NCI-H524 (cell line): ENCODE measurements around the gene PCDHB6.
"Not testable (repeated sequence)": the region's sequence is repeated elsewhere in the genome, so short reads cannot be mapped to it uniquely, and the experiment has no call there.

ENCODE experiments used
- DNase-seq, 2 experiments: peaks; one replicate each; lab custom pipeline; 2025; lab: John Stamatoyannopoulos, UW

The PCDHB6 gene

DNA sequence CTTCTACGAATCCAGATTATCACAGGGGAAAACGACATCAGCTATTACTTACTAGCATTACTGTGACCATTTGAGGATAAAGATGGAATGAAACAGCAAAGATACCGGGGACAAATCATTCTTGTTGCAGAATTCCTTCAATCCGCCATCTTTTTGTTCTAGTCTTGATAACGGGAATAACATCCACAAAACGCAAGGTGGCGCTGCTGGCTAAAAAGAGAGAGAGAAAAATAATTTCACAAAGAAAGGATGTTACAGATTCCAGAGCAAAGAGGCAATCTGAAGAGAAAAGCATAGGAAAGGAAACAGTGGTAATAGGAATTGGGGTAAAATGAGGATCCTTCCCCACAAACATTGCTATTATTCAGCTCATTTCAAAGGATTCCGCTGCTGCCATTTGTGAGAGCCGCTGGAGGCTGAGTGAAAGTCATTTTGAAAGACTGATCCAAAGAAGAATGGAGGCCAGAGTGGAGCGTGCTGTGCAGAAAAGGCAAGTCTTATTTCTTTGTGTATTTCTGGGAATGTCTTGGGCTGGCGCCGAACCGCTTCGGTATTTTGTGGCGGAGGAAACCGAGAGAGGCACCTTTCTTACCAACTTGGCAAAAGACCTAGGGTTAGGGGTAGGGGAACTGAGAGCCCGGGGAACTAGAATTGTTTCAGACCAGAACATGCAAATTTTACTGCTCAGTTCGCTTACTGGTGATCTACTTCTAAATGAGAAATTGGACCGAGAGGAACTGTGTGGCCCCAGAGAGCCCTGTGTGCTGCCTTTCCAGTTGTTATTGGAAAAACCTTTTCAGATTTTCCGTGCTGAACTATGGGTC is 22.7 kb downstream of the PCDHB6 start, which contains the start of gene PCDHB7:
Gene PCDHB7, plus strand, starts transcription at position 264 of the 824 bp plus-strand sequence. Its CDS starts 192 bp downstream, at position 456.
- peak; percentile 5 to 19 for DNase-seq

DNA sequence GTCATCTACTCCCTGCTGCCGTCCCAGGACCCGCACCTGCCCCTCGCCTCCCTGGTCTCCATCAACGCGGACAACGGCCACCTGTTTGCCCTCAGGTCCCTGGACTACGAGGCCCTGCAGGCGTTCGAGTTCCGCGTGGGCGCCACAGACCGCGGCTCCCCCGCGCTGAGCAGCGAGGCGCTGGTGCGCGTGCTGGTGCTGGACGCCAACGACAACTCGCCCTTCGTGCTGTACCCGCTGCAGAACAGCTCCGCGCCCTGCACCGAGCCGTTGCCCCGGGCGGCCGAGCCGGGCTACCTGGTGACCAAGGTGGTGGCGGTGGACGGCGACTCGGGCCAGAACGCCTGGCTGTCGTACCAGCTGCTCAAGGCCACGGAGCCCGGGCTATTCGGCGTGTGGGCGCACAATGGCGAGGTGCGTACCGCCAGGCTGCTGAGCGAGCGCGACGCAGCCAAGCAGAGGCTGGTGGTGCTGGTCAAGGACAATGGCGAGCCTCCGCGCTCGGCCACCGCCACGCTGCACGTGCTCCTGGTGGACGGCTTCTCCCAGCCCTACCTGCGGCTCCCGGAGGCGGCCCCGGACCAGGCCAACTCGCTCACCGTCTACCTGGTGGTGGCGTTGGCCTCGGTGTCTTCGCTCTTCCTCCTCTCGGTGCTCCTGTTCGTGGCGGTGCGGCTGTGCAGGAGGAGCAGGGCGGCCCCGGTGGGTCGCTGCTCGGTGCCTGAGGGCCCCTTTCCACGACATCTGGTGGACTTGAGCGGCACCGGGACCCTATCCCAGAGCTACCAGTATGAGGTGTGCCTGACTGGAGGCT is 24.6 kb downstream of the PCDHB6 start:
- DNase-seq = not testable (repeated sequence)

DNA sequence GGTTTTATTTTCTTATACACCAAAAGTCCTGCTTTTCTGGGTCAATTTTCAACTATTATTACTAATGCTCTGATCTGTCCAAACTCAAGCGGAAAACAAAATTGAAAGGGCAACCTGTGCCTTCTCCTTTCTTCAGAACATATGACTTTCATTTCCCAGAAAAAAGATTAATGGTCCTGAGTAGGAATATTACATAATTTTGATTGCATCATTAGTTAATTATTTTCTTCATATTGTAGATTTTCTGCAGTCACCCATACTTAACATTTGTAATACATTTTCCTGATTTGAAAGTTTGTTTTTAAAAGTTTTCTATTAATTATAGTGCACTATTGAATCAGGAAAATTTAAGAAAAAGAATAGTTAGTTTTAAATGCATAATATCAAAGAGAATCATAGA is 26.1 kb downstream of the PCDHB6 start:
- DNase-seq = no peak

DNA sequence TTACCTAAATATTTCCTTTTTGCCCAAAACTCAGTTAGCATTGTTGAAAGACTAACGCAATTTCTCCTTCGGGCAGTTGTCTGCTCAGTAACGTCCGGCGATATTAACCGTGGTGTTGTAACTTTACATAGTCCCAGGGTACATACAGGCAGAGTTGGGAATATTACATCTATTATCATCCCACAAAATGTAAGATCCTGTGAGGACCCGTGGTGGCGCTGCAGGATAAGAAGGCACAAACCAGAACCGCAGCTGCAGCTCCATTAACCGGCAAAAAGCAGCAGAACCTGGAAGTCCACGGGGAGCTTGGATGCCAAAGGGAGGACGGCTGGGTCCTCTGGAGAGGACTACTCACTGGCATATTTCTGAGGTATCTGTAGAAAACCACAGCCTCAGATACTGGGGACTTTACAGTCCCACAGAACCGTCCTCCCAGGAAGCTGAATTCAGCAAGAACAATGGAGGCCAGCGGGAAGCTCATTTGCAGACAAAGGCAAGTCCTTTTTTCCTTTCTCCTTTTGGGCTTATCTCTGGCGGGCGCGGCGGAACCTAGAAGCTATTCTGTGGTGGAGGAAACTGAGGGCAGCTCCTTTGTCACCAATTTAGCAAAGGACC is 27.8 kb downstream of the PCDHB6 start, which contains the start of gene PCDHB8:
Gene PCDHB8, plus strand, starts transcription at position 214 of the 615 bp plus-strand sequence. Its CDS starts 245 bp downstream, at position 459.
- peak in 1 of 2 experiments; percentile 4 for DNase-seq

DNA sequence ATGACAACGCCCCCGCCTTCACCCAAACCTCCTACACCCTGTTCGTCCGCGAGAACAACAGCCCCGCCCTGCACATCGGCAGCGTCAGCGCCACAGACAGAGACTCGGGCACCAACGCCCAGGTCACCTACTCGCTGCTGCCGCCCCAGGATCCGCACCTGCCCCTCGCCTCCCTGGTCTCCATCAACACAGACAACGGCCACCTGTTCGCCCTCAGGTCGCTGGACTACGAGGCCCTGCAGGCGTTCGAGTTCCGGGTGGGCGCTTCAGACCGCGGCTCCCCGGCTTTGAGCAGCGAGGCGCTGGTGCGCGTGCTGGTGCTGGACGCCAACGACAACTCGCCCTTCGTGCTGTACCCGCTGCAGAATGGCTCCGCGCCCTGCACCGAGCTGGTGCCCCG is 29.5 kb downstream of the PCDHB6 start:
- not testable (repeated sequence) for DNase-seq

DNA sequence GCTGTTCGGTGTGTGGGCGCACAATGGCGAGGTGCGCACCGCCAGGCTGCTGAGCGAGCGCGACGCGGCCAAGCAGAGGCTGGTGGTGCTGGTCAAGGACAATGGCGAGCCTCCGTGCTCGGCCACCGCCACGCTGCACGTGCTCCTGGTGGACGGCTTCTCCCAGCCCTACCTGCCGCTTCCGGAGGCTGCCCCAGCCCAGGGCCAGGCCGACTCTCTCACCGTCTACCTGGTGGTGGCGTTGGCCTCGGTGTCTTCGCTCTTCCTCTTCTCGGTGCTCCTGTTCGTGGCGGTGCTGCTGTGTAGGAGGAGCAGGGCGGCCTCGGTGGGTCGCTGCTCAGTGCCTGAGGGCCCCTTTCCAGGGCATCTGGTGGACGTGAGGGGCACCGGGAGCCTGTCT is 30.0 kb downstream of the PCDHB6 start:
- not testable (repeated sequence) for DNase-seq

DNA sequence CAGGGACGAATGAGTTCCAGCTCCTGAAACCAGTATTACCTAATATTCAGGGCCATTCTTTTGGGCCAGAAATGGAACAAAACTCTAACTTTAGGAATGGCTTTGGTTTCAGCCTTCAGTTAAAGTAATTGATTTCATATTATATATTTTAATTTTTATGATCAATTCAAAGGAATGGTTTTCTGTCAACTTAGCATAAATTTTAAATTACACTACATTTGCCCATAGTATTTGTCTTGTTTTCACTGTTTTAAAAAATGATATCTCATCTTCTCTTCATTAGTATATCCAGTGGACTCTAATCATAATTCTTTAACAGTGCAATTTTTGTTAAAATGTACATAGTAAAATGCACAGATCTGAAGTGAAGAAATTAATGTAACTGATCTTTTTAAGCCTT is 30.5 kb downstream of the PCDHB6 start:
- DNase-seq = no peak

DNA sequence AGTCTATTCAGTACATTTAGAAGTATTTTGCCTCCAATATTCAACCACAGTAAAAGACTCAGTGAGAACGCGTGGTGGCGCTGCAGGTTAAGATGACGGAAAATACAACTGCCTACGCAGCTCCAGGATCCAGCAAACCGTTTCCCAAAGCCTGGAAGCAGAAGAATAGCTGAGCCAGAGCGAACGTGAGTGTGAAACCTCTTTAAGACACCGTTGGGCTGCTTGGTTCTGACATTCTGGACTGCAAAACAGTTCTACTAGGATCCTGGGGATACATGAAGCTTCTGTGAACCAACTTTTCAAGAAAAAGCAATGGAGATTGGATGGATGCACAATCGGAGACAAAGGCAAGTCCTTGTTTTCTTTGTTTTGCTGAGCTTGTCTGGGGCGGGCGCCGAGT is 32.4 kb downstream of the PCDHB6 start, which contains the start of gene PCDHB16:
Gene PCDHB16, plus strand, starts transcription at position 140 of the 400 bp plus-strand sequence. Its CDS starts 173 bp downstream, at position 313.
- DNase-seq = peak in 1 of 2 experiments; percentile 23

DNA sequence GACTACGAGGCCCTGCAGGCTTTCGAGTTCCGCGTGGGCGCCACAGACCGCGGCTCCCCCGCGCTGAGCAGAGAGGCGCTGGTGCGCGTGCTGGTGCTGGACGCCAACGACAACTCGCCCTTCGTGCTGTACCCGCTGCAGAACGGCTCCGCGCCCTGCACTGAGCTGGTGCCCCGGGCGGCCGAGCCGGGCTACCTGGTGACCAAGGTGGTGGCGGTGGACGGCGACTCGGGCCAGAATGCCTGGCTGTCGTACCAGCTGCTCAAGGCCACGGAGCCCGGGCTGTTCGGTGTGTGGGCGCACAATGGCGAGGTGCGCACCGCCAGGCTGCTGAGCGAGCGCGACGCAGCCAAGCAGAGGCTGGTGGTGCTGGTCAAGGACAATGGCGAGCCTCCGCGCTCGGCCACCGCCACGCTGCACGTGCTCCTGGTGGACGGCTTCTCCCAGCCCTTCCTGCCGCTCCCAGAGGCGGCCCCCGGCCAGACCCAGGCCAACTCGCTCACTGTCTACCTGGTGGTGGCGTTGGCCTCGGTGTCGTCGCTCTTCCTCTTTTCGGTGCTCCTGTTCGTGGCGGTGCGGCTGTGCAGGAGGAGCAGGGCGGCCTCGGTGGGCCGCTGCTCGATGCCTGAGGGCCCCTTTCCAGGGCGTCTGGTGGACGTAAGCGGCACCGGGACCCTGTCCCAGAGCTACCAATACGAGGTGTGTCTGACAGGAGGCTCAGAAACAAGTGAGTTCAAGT is 34.4 kb downstream of the PCDHB6 start:
- not testable (repeated sequence) for DNase-seq

DNA sequence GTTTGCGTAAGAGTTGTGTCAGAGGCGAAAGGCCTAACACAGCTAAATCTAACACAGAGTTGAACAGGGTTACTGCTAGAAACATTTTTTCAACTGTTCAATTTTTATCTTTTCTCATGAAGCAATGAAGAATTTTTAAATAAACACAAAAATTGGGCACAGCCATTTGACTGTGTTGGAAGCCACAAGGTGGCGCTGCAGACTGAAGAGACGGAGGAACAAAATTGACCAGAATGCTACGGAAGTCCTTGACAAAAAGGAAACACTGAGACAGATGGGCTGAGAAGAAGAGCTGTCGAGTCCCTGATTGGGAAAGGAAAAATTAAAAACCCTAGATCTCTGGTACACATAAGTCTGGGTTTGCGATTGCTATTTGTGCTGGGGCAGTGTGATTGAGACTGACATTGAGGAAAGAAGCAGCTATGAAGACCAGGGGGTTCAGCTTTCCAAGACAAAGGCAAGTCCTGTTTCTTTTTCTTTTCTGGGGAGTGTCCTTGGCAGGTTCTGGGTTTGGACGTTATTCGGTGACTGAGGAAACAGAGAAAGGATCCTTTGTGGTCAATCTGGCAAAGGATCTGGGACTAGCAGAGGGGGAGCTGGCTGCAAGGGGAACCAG is 37.1 kb downstream of the PCDHB6 start, which contains the start of gene PCDHB9:
Gene PCDHB9, plus strand, starts transcription at position 265 of the 616 bp plus-strand sequence. Its CDS starts 158 bp downstream, at position 423.
- DNase-seq = peak; percentile 71 to 81

DNA sequence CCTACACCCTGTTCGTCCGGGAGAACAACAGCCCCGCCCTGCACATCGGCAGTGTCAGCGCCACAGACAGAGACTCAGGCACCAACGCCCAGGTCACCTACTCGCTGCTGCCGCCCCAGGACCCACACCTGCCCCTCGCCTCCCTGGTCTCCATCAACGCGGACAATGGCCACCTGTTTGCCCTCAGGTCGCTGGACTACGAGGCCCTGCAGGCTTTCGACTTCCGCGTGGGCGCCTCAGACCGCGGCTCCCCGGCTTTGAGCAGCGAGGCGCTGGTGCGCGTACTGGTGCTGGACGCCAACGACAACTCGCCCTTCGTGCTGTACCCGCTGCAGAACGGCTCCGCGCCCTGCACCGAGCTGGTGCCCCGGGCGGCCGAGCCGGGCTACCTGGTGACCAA is 38.8 kb downstream of the PCDHB6 start:
- DNase-seq = not testable (repeated sequence)

DNA sequence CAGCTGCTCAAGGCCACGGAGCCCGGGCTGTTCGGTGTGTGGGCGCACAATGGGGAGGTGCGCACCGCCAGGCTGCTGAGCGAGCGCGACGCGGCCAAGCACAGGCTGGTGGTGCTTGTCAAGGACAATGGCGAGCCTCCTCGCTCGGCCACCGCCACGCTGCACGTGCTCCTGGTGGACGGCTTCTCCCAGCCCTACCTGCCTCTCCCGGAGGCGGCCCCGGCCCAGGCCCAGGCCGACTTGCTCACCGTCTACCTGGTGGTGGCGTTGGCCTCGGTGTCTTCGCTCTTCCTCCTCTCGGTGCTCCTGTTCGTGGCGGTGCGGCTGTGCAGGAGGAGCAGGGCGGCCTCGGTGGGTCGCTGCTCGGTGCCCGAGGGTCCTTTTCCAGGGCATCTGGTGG is 39.3 kb downstream of the PCDHB6 start:
- not testable (repeated sequence) for DNase-seq

DNA sequence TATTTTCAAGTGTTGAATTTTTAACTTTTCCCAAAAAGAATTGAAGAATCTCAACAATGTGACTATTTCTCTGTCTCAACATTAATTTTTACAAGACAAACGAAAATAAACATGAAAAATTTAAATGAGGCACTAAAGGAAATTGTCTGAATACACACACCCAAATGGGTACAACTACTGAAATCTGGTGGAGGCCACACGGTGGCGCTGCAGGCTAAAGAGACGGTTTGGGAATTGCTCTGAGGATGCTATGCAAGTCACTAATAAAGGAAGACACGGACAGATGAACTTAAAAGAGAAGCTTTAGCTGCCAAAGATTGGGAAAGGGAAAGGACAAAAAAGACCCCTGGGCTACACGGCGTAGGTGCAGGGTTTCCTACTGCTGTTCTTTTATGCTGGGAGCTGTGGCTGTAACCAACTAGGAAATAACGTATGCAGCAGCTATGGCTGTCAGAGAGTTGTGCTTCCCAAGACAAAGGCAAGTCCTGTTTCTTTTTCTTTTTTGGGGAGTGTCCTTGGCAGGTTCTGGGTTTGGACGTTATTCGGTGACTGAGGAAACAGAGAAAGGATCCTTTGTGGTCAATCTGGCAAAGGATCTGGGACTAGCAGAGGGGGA is 42.4 kb downstream of the PCDHB6 start, which contains the start of gene PCDHB10:
Gene PCDHB10, plus strand, starts transcription at position 244 of the 616 bp plus-strand sequence. Its CDS starts 200 bp downstream, at position 444.
- DNase-seq = peak; percentile 19 to 69

DNA sequence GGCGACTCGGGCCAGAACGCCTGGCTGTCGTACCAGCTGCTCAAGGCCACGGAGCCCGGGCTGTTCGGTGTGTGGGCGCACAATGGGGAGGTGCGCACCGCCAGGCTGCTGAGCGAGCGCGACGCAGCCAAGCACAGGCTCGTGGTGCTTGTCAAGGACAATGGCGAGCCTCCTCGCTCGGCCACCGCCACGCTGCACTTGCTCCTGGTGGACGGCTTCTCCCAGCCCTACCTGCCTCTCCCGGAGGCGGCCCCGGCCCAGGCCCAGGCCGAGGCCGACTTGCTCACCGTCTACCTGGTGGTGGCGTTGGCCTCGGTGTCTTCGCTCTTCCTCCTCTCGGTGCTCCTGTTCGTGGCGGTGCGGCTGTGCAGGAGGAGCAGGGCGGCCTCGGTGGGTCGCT is 44.5 kb downstream of the PCDHB6 start:
- not testable (repeated sequence) for DNase-seq

DNA sequence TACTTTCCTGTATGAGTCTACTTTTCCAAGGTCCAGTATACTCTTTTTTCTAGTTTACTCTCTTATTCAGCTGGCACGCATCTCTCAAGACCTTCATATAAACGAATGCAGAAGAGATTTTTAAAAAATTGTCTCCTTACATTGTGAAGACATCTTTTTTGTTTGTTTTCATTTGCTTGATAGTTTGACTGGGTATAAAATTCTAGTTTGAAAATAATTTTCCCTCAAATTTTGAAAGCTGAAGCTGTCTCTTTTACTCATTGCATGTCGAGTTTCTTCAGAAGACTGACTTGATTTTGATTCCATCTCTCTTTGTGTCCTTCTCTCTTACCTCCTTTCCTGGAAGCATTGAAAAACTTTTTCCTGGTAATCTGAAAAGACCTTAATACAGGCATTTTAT is 46.5 kb downstream of the PCDHB6 start:
- DNase-seq = no peak

DNA sequence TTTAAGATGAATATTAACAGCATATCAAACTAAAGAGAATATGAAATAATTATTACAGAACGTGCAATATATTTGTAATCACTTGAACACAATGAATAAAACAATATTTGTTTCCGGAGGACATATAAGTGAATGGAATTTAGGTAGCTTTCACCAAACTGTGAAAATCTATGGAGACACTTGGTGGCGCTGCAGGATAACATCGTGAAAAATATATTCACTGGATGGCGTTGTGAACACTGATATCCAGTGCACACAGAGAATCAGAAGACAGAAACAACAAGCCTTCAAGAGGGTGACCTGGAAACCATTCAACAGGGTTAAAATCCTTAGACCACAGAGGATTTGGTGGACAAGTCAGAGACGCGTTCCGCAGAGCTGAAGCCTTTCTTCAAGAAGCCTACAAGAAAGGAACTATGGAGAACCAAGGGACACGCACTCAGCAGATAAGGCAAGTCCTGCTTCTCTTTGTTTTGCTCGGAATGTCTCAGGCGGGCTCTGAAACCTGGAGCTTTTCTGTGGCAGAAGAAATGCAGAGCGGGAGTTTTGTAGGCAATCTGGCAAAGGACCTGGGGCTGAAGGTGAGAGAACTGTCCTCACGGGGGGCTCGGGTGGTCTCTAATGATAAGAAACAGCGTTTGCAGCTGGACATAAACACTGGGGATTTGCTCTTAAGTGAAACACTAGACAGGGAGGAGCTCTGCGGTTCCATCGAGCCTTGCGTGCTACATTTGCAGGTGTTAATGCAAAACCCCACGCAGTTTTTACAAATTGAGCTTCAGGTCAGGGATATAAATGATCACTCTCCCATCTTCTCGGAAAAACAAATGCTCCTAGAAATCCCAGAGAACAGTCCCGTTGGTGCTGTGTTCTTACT is 49.7 kb downstream of the PCDHB6 start, which contains the start of gene PCDHB11:
Gene PCDHB11, plus strand, starts transcription at position 269 of the 877 bp plus-strand sequence. Its CDS starts 148 bp downstream, at position 417.
- DNase-seq = peak in 1 of 2 experiments; percentile 38

DNA sequence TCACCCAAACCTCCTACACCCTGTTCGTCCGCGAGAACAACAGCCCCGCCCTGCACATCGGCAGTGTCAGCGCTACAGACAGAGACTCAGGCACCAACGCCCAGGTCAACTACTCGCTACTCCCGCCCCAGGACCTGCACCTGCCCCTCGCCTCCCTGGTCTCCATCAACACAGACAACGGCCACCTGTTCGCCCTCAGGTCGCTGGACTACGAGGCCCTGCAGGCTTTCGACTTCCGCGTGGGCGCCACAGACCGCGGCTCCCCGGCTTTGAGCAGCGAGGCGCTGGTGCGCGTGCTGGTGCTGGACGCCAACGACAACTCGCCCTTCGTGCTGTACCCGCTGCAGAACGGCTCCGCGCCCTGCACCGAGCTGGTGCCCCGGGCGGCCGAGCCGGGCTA is 51.3 kb downstream of the PCDHB6 start:
- not testable (repeated sequence) for DNase-seq

DNA sequence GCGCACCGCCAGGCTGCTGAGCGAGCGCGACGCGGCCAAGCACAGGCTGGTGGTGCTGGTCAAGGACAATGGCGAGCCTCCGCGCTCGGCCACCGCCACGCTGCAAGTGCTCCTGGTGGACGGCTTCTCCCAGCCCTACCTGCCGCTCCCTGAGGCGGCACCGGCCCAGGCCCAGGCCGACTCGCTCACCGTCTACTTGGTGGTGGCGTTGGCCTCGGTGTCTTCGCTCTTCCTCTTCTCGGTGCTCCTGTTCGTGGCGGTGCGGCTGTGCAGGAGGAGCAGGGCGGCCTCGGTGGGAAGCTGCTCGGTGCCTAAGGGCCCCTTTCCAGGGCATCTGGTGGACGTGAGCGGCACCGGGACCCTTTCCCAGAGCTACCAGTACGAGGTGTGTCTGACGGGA is 51.8 kb downstream of the PCDHB6 start:
- DNase-seq = not testable (repeated sequence)
